Purkinje cell (primary cell): ENCODE data around the gene SELENOH. TPM values are rescaled to one million over a fixed set of nuclear protein-coding genes. Genes with fewer than 3 reads are reported as not detected.

ENCODE experiments used
- polyA plus RNA-seq: library from polyadenylated mRNA; unstranded; fragments of >200 nt; fragmentation: Nextera tagmentation; gene quantifications from 2 replicates; pipeline ENCODE4 v1.2.1, GENCODE V29; 2014

Gene SELENOH, protein sequence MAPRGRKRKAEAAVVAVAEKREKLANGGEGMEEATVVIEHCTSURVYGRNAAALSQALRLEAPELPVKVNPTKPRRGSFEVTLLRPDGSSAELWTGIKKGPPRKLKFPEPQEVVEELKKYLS
- 58.7 and 79.0 TPM in 2 replicates for polyA plus RNA-seq

DNA sequence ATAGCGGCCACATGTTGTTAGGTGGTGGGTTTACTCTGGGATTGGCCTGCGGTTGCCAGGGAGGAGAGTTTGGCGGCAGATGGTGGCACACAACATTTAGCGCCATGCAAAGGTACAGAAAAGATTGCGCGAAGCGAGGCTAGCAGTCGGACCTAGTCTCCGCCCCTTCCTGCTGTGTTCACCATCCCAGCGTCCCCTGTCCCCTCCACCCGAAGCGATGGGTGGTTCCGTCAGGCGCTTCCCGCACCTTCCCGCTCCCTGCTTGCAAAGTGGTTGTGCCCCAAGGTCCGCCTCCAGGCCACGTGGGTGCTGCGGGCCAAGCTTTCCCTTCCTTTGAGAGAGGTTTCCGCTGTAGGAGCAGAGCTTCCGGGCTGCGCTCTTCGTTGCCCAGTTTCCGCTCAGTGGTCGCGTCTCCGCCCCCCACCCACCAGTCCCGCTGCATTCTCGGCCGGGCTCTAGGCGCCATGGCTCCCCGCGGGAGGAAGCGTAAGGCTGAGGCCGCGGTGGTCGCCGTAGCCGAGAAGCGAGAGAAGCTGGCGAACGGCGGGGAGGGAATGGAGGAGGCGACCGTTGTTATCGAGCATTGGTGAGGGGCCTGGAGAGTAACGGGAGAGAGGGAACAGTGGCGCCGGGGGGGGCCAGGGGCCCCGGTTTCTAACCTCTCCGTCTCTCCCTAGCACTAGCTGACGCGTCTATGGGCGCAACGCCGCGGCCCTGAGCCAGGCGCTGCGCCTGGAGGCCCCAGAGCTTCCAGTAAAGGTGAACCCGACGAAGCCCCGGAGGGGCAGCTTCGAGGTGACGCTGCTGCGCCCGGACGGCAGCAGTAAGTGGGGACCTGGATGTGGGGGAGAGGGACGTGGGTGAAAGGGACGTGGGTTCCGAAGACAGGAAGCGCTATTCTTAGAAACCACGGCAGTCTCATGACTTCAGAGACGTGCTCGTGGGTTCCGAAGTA is at the start of gene SELENOH:
Gene SELENOH (plus strand): TSS at position 360 of the 955 bp plus-strand sequence. CDS start 105 bp downstream, at position 465.

DNA sequence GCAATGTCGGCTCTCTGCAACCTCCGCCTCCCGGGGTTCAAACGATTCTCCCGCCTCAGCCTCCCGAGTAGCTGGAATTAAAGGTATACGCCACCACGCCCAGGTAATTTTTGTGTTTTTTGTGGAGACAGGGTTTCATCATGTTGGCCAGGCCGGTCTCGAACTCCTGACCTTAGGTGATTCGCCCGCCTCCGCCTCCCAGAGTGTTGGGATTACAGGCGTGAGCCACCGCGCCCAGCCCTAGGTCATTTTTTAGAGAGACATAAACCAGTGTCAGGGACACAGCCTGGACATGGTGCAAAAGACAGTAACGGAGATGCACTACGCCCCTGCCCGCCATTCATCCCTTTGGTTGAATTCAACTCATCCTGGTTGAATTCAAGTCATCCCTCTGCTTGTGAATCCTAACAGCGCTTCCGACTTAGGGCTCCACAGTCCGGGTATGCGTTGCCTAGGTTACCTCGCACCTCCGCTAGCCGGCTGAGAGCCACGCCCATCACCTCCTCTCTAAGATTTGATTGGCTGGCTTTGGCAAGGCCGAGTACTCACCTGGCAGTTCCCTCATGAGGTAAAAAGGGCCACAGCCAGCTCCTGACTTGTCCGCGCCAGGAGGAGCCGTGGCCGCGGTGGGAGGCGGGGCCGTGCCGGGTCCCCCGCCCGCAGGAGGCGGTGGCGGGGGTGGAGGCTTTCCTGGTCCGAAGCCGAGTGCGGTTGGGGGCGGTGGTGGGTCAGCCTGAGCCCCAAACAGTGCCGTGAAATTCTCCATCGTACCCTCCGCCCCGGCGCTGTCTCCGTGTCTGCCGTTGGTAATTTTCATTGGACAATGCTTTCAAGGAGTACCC is 29.7 kb upstream of the SELENOH start, which contains the start of gene MED19:
Gene MED19 (minus strand): TSS at position 802 of the 842 bp plus-strand sequence. CDS start 36 bp downstream, at position 766.

GRCh38 chr11:57712256-57713150 is 28.8 kb upstream of the SELENOH start, which contains the start of gene TMX2:
Gene TMX2 (plus strand): TSS chr11:57712593. CDS start chr11:57712619, 26 bp downstream.

DNA sequence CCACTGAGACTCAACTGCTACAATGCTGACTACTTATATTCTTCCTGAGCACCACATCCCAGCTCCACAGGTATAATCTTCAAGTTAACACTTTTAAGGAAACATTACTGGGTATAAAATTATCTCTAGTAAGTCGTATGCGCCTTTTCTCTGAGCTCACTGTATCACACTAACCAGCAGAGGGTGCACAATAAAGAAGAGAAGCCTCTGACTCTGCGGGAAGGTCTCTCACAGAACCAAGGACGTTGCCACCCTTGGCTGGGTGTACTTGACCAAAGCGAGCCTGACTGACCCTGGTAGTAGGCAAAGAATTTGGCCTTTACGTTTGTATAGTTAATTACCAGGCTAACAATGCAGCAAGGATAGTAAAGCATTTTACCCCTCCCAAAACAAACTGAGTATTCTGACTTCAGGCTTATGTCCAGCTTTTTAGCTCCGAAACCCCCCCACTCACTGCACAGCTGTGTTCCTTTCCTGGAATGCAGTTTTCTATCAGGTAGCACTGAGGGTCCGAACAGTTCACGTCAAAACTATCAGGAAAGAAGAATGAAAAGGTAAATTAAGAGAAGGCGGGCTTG is 10.5 kb downstream of the SELENOH start, which contains the start of gene BTBD18:
Gene BTBD18 (minus strand): TSS at position 144 of the 578 bp plus-strand sequence. CDS start 631 bp downstream, outside the sequence.

DNA sequence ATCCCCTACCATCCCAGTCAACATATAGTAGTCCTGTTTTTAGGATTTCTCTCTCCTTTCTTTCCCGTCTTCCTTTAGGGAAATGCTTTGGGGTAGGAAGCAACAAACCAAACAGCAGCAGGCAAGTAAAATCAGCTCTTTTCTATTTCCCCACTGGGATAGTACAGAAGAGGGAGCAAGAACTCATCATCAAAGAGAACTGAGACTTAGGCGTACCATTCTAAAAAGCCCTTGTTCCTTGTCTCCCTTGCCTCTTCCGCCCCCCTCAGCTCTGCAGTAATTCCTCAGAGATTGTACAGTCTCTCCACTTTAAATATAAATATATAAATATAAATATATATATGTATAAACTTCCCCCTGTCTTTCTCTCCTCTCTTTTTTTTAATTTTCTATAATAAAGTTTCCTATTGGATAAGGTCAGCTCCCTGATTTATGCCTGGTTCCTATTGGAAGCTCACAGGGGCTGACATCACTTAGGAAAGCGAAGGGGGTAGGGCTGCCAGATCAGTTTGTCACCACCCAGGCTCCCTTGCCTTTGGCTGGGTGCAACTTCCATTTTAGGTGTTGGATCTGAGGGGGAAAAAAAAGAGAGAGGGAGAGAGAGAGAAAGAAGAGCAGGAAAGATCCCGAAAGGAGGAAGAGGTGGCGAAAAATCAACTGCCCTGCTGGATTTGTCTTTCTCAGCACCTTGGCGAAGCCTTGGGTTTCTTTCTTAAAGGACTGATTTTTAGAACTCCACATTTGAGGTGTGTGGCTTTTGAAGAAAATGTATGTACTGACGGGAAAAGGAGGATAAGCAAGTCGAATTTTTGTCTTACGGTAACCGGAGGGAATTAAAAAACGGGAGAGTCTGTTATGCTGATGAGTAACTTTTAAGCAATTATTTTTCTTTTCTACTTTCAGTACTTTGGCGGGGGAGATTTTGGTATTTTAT is 20.3 kb downstream of the SELENOH start, which contains the start of gene CTNND1:
Gene CTNND1 (plus strand): TSS at position 502 of the 934 bp plus-strand sequence. CDS start 29,677 bp downstream, outside the sequence.

Other genes starting within 250 kb of the SELENOH start
- 0.16 and 1.1 TPM in 2 replicates for gene SLC43A1, start 225.8 kb upstream of the SELENOH start, polyA plus RNA-seq
- gene TIMM10, start 210.7 kb upstream of the SELENOH start, polyA plus RNA-seq: 261 and 303 TPM in 2 replicates
- not detected in 2 replicates for gene SMTNL1, start 203.9 kb upstream of the SELENOH start, polyA plus RNA-seq
- gene UBE2L6, start 173.8 kb upstream of the SELENOH start, polyA plus RNA-seq: 19.2 and 28.4 TPM in 2 replicates
- 9.1 and 24.1 TPM in 2 replicates for gene SERPING1, start 143.8 kb upstream of the SELENOH start, polyA plus RNA-seq
- 0.24 and 1.0 TPM in 2 replicates for gene YPEL4, start 91.6 kb upstream of the SELENOH start, polyA plus RNA-seq
- gene CLP1, start 83.7 kb upstream of the SELENOH start, polyA plus RNA-seq: 5.1 and 5.6 TPM in 2 replicates
- gene ZDHHC5, start 73.4 kb upstream of the SELENOH start, polyA plus RNA-seq: 26.2 and 26.9 TPM in 2 replicates
- 16.3 and 22.3 TPM in 2 replicates for gene MED19, start 29.3 kb upstream of the SELENOH start, polyA plus RNA-seq
- 167 and 173 TPM in 2 replicates for gene TMX2, start 28.9 kb upstream of the SELENOH start, polyA plus RNA-seq
- gene BTBD18, start 10.3 kb downstream of the SELENOH start, polyA plus RNA-seq: 0.24 TPM in 1 of 2 replicates, not detected in the other
- gene CTNND1, start 20.3 kb downstream of the SELENOH start, polyA plus RNA-seq: 10.6 and 12.1 TPM in 2 replicates